IPS-20b (cell line): ENCODE results near the gene ADAMTS16.

Experiments used
- H3K27ac ChIP-seq: one replicate; pipeline ENCODE4 v1.5.1; 2013; ENCODE audit warnings: low read length
- H3K27me3 ChIP-seq: 2 replicates; pipeline ENCODE4 v1.6.1; 2013; ENCODE audit warnings: mild to moderate bottlenecking, low read length, inconsistent platforms; ENCODE audit not compliant: insufficient read depth
- H3K36me3 ChIP-seq: 2 replicates; pipeline ENCODE4 v1.6.1; 2013; ENCODE audit warnings: low read depth, mild to moderate bottlenecking, inconsistent platforms, low read length, moderate library complexity; ENCODE audit not compliant: insufficient read depth
- H3K4me1 ChIP-seq: 2 replicates; pipeline ENCODE4 v1.6.1; 2013; ENCODE audit warnings: mild to moderate bottlenecking, control low read depth, inconsistent platforms, low read length, moderate library complexity; ENCODE audit not compliant: insufficient read depth
- H3K4me3 ChIP-seq: 2 replicates; pipeline ENCODE4 v1.5.1; 2013; ENCODE audit warnings: mild to moderate bottlenecking, low read length, inconsistent platforms
- H3K9ac ChIP-seq: 2 replicates; pipeline ENCODE4 v1.6.1; 2013; ENCODE audit warnings: low read depth, mild to moderate bottlenecking, inconsistent platforms, low read length, moderate library complexity
- H3K9me3 ChIP-seq: 2 replicates; pipeline ENCODE4 v1.6.1; 2013; ENCODE audit warnings: mild to moderate bottlenecking, low read depth, low read length, inconsistent platforms; ENCODE audit not compliant: insufficient read depth

Gene ADAMTS16

DNA sequence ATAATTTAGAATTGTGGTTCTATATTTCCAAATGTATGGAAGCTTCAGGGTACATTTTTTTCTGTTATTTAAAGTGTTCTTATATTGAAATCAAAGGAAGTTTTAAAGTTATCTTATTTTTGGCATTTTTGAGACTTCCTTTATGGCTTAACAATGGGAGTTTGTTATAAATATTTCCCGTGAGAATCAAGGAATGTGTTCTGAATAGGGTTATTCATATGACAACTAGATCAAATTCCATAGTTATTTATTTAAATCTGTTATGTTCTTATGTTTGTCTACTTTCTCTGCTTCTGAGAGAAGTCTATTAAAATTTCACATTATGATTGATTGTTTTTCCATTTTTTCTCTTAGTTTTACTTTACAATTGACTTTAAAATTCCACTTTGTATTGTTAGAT lies 135.1 kb downstream of the ADAMTS16 start:
- no peak overlapping the region for H3K27ac ChIP-seq
- no peaks in the 10 kb centered on the region; the same call in 1 of the 2 replicates for H3K9me3 ChIP-seq
- H3K27me3 ChIP-seq, result no peaks in the 10 kb centered on the region
- no peaks in the 10 kb centered on the region for H3K36me3 ChIP-seq
- no peak overlapping the region for H3K4me3 ChIP-seq
- peaks cover 7% of the 10 kb centered on the region; the same call in 1 of the 2 replicates for H3K4me1 ChIP-seq
- no peak overlapping the region for H3K9ac ChIP-seq

- H3K27ac ChIP-seq, result no peak overlapping the region
- no peaks in the 10 kb centered on the region for H3K36me3 ChIP-seq
- H3K4me3 ChIP-seq, result no peak overlapping the region
- no peaks in the 10 kb centered on the region; the same call in 1 of the 2 replicates for H3K9me3 ChIP-seq
- H3K27me3 ChIP-seq, result no peaks in the 10 kb centered on the region
- no peak overlapping the region for H3K9ac ChIP-seq
- peaks cover 6% of the 10 kb centered on the region; the same call in 1 of the 2 replicates for H3K4me1 ChIP-seq
Observed at GRCh38 chr5:5276430-5276829, 136.3 kb downstream of the ADAMTS16 start.

DNA sequence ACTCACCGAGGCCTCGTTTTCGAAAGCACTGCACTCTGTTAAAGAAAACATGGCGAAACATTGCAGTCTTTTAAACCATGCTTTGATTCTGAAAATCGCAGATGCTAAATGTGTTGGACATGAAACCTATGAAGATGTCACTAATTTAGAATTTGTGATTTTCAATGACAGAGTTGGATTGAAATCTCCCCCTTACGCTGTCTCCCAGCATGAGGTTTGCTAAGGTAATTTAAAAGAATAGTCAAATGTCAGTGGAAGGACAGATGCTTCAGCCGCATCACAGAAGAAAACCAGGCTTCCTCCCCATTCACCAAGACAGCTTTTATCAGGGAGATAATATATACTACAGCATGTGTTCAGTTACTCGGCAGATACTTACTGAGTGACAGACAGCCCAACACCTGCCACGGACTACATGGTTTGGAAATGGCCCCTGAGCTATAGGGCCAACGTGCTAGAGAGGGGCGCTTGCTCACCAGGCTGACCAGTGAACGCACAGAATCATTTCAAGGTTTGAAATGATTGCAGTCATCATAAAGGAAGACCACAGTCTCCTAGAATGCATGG lies 136.9 kb downstream of the ADAMTS16 start:
- no peaks in the 10 kb centered on the region for H3K36me3 ChIP-seq
- H3K9me3 ChIP-seq, result no peaks in the 10 kb centered on the region; the same call in 1 of the 2 replicates
- H3K4me3 ChIP-seq, result no peak overlapping the region
- H3K9ac ChIP-seq, result no peak overlapping the region
- H3K27me3 ChIP-seq, result no peaks in the 10 kb centered on the region
- peaks cover under 1% of the 10 kb centered on the region; the same call in 1 of the 2 replicates for H3K4me1 ChIP-seq
- no peak overlapping the region for H3K27ac ChIP-seq

- H3K36me3 ChIP-seq, result no peaks in the 10 kb centered on the region
- no peaks in the 10 kb centered on the region; the same call in 1 of the 2 replicates for H3K4me1 ChIP-seq
- H3K4me3 ChIP-seq, result no peak overlapping the region
- H3K27ac ChIP-seq, result no peak overlapping the region
- no peaks in the 10 kb centered on the region; the same call in 1 of the 2 replicates for H3K9me3 ChIP-seq
- no peaks in the 10 kb centered on the region for H3K27me3 ChIP-seq
- H3K9ac ChIP-seq, result no peak overlapping the region
Observed at GRCh38 chr5:5278201-5278814, 138.2 kb downstream of the ADAMTS16 start.

DNA sequence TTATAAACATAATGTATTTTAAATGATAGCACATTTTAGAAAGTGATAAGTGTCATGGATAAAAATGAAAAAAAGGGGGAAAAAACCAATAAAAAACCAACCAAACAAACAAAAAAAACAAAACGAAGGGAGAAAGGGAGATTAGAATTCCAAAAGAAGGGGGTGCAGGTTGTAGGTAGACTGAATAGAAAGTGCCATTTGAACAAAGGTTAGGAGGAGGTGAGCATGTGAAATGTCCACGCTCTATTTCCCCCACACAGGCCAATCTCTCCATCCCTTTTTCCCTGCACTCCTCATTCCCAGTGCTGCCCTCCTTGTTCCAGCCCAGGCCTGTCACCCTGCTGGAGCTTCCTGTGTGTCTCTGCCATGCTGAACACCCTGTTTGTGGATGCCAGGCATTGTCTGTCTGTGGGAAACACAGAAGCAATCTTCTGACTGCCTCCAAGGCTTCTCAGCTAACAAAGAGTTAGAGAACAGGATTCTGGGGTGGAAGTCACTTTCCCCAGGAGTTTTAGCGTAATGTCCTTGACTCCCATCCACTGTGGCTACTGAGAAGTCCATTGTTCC lies 138.8 kb downstream of the ADAMTS16 start:
- Histone ChIP-seq H3K4me1 (no peaks in the 10 kb centered on the region; the same call in 1 of the 2 replicates), H3K27ac (no peak overlapping the region), H3K4me3 (no peak overlapping the region), H3K27me3 (no peaks in the 10 kb centered on the region), H3K9me3 (no peaks in the 10 kb centered on the region; the same call in 1 of the 2 replicates), H3K9ac (0 out of 2 replicates have a peak overlapping the region, but pooled peaks have one; percentile 8), H3K36me3 (no peaks in the 10 kb centered on the region)

DNA sequence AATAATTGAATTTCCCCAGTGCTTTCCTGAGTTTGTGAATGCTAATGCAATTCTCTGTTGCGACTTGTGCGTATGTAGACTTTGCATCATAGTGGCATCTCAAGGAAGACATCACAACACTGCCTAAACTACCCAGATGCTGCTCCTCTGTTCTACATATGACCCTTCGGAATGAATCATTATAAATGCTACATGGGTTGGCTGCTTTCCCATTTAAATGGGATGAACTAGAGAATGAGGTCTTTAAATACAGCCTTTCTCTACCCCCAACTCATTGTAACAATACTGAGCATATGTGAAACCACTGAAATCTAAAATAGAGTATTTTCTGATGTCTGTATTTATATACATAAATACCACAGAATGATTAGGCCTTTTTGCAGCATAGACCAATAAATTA lies 145.8 kb downstream of the ADAMTS16 start:
- Histone ChIP-seq H3K9me3 (no peaks in the 10 kb centered on the region), H3K9ac (no peak overlapping the region), H3K27me3 (no peaks in the 10 kb centered on the region), H3K36me3 (no peaks in the 10 kb centered on the region), H3K4me3 (no peak overlapping the region), H3K4me1 (no peaks in the 10 kb centered on the region), H3K27ac (no peak overlapping the region)

- H3K4me1 ChIP-seq, result no peaks in the 10 kb centered on the region
- no peak overlapping the region for H3K9ac ChIP-seq
- no peaks in the 10 kb centered on the region for H3K9me3 ChIP-seq
- no peaks in the 10 kb centered on the region for H3K36me3 ChIP-seq
- no peak overlapping the region for H3K4me3 ChIP-seq
- no peak overlapping the region for H3K27ac ChIP-seq
- no peaks in the 10 kb centered on the region for H3K27me3 ChIP-seq
Observed at GRCh38 chr5:5287419-5287818, 147.3 kb downstream of the ADAMTS16 start.

DNA sequence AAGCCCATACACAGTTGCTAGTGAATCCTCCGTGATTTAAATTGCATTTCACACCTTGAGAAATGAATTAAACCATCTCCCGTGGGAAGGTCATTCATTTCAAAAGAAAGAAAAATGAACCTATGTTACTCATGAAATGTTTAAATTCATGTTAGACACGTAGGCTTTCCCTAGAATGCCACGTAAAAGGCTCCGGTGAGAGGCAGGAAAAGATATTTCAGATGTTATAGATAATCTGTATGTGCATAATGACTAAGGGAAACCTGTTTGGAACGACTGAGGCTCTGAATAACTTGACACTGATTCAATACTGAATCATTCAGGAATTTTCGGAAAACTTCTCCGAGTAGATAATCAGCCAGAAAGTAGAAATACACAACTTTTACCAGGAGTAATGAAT lies 148.1 kb downstream of the ADAMTS16 start:
- H3K27me3 ChIP-seq, result no peaks in the 10 kb centered on the region
- no peaks in the 10 kb centered on the region for H3K9me3 ChIP-seq
- H3K9ac ChIP-seq, result no peak overlapping the region
- H3K4me3 ChIP-seq, result no peak overlapping the region
- no peaks in the 10 kb centered on the region for H3K4me1 ChIP-seq
- no peaks in the 10 kb centered on the region for H3K36me3 ChIP-seq
- H3K27ac ChIP-seq, result no peak overlapping the region

DNA sequence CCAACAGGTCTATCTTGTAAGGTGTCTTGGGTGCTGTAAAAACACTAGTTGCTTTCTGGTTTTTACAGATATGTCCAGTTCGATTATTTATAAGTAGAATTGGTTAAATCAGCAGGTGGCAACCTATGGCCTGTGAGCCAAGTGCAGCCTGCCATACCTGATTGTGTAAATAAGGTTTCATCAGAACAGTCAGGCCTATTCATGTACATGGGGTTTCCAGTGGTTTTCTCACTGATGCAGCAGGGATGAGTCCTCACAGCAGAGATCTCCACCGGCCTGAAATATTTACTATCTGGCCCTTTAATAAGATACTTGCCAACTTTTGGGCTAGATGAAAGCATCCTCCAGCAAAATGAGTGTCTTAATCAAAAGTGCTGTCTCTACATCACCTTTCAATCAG lies 149.4 kb downstream of the ADAMTS16 start:
- Histone ChIP-seq H3K4me3 (no peak overlapping the region), H3K27me3 (no peaks in the 10 kb centered on the region), H3K27ac (no peak overlapping the region), H3K9ac (no peak overlapping the region), H3K36me3 (no peaks in the 10 kb centered on the region), H3K4me1 (no peaks in the 10 kb centered on the region), H3K9me3 (no peaks in the 10 kb centered on the region)

GRCh38 chr5:5290674-5291334 lies 150.7 kb downstream of the ADAMTS16 start:
- Histone ChIP-seq H3K9ac (no peak overlapping the region), H3K27ac (no peak overlapping the region), H3K4me3 (no peak overlapping the region), H3K4me1 (no peaks in the 10 kb centered on the region), H3K36me3 (no peaks in the 10 kb centered on the region), H3K27me3 (no peaks in the 10 kb centered on the region), H3K9me3 (no peaks in the 10 kb centered on the region)

- Histone ChIP-seq H3K27me3 (no peaks in the 10 kb centered on the region), H3K36me3 (no peaks in the 10 kb centered on the region), H3K27ac (no peak overlapping the region), H3K4me3 (no peak overlapping the region), H3K9ac (no peak overlapping the region), H3K9me3 (no peaks in the 10 kb centered on the region), H3K4me1 (no peaks in the 10 kb centered on the region)
Observed at GRCh38 chr5:5291357-5291756, 151.2 kb downstream of the ADAMTS16 start.

GRCh38 chr5:5293029-5293428 lies 152.9 kb downstream of the ADAMTS16 start:
- no peaks in the 10 kb centered on the region for H3K36me3 ChIP-seq
- no peaks in the 10 kb centered on the region for H3K27me3 ChIP-seq
- no peak overlapping the region for H3K27ac ChIP-seq
- no peaks in the 10 kb centered on the region for H3K9me3 ChIP-seq
- H3K4me1 ChIP-seq, result no peaks in the 10 kb centered on the region
- no peak overlapping the region for H3K4me3 ChIP-seq
- H3K9ac ChIP-seq, result no peak overlapping the region
